Activated CD8-positive, alpha-beta T cell treated with anti-CD3 and anti-CD28 coated beads, Interleukin-2, amount 10 ng/mL, durations not matched to agents 7 days and 5 days (primary cell): ENCODE results near the gene EPDR1. TPM values are rescaled to one million over a fixed set of nuclear protein-coding genes. Genes with fewer than 3 reads are reported as not detected.

Source experiments
- ATAC-seq: fragments of 150-1000 bp; cut with Tn5 transposase; one replicate; pipeline ENCODE4 v1.10.0; 2021; ENCODE audit warnings: moderate library complexity
- CTCF ChIA-PET: fragments of 350-600 bp; sonication (Branson Sonifier 250); formaldehyde crosslinking; loops from one replicate; lab custom pipeline; 2021; ENCODE audit warnings: antibody characterized with exemption; lab: Charles Lee
- POLR2A ChIA-PET: fragments of 350-600 bp; sonication (Branson Sonifier 250); formaldehyde crosslinking; loops from one replicate; lab custom pipeline; 2021; ENCODE audit warnings: antibody characterized with exemption; lab: Charles Lee
- DNase-seq: peaks from one replicate; pipeline ENCODE4 v3.0.0-alpha.2; 2020
- H3K27ac Mint-ChIP-seq: one replicate; pipeline ENCODE4 v1.8.0; 2021; ENCODE audit warnings: mild to moderate bottlenecking, mixed read lengths
- H3K27me3 Mint-ChIP-seq: one replicate; pipeline ENCODE4 v1.8.0; 2021; ENCODE audit warnings: low read depth, mixed read lengths
- H3K36me3 Mint-ChIP-seq: one replicate; pipeline ENCODE4 v1.8.0; 2021; ENCODE audit warnings: low read depth, mixed read lengths
- H3K4me1 Mint-ChIP-seq: one replicate; pipeline ENCODE4 v1.8.0; 2021; ENCODE audit warnings: low read depth, mixed read lengths
- H3K4me3 Mint-ChIP-seq: one replicate; pipeline ENCODE4 v1.8.0; 2021; ENCODE audit warnings: mild to moderate bottlenecking, mixed read lengths
- H3K9me3 Mint-ChIP-seq: one replicate; pipeline ENCODE4 v1.8.0; 2022; ENCODE audit warnings: mixed read lengths; ENCODE audit not compliant: insufficient read depth
- total RNA-seq, 2 experiments: library from RNA; stranded (reverse); gene quantifications; one replicate each; pipeline ENCODE4 v1.2.3, GENCODE V29; 2021

Gene EPDR1
- 1 to 10 TPM in 1 of 2 experiments, under 1 TPM in 1; 0.52 to 1.0 TPM for total RNA-seq

DNA sequence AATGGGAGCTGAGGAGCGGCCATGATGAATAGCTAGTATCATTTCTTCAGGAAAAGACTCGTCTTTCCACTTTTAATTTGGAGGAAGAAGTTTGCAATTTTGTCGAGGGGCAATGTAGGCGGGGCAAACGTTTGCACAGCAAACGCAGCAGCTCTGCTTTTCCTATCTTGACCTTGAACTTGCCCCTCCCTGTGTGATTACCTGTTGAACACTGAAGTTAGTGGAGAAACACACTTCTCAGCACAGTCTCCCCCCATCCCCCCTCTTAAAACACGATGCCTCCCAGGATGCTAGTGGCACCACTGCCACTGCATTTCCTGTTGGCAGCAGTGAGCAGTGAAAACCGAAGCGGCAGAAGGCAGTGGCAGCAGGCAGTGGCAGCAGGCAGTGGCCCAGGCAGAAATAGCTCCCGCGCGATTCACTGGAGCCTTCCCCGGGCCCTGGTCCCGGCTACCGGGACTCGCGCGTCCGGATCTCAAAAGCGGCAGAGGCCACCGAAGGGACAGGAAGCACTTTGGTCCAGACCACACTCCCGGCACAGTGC, at the start of gene EPDR1:
TSS of gene EPDR1 (plus strand) at position 336 of the 544 bp plus-strand sequence. CDS start 300 bp downstream, outside the sequence.
- no peaks in the 10 kb centered on the region for H3K36me3 Mint-ChIP-seq
- peak within 1 kb of the TSS; percentile 73 for H3K4me3 Mint-ChIP-seq
- POLR2A ChIA-PET = interaction anchor here (0.7 kb wide), 1 partner anchor 49 kb away, joined by 3 read pairs; no protein-coding TSS in a partner anchor
- peak; percentile 50 for ATAC-seq
- H3K9me3 Mint-ChIP-seq = no peaks in the 10 kb centered on the region
- H3K27ac Mint-ChIP-seq = peak within 1 kb of the TSS; percentile 21
- DNase-seq = peak; percentile 53
- H3K4me1 Mint-ChIP-seq = peaks cover 28% of the 10 kb centered on the region
- H3K27me3 Mint-ChIP-seq = peaks cover 47% of the 10 kb centered on the region
- CTCF ChIA-PET = interaction anchor here (1.0 to 2.0 kb wide), 3 partner anchors 12 to 249 kb away, joined by 4 to 10 read pairs (median 4); no protein-coding TSS in a partner anchor

DNA sequence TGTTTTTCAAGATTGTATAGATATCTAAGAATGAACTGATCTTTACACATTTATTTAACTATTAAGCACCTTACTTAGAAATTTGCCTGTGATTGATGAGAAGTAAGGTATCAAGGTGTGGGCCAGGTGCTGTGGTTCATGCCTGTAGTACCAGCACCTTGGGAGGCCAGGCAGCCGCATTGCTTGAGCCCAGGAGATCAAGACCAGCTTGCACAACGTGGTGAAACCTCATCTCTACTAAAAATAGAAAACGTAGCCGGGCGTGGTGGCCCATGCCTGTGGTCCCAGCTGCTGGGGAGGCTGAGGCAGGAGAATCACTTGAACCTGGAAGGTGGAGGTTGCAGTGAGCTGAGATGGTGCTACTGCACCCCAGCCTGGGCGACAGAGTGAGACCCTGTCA, 38.4 kb upstream of the EPDR1 start:
- no peaks in the 10 kb centered on the region for H3K4me1 Mint-ChIP-seq
- DNase-seq (no peak), ATAC-seq (no peak)
- CTCF ChIA-PET = no interaction called here
- no peaks in the 10 kb centered on the region for H3K9me3 Mint-ChIP-seq
- no peak overlapping the region for H3K27ac Mint-ChIP-seq
- no peak overlapping the region for H3K4me3 Mint-ChIP-seq
- POLR2A ChIA-PET = no interaction called here
- peaks cover 24% of the 10 kb centered on the region for H3K27me3 Mint-ChIP-seq
- H3K36me3 Mint-ChIP-seq = no peaks in the 10 kb centered on the region

DNA sequence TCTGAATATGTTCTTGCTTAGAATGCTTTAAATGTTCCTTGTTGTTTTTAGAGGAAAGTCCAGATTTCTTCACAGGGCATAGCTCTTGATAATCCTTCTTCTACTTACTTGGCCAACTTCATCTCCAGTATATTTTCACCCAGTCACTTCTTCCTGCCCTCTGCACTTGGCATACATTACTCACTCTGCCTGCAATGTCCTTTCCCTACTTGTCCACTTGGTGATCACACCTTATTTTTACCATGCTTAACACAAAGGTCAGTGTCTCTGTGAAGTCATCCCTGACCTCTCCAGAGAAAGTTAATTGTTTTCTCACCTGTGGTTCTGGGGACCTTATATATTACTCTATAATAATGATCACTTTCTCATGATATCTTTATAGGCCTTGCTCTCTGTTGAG, 27.1 kb upstream of the EPDR1 start:
- H3K9me3 Mint-ChIP-seq = no peaks in the 10 kb centered on the region
- H3K36me3 Mint-ChIP-seq = no peaks in the 10 kb centered on the region
- CTCF ChIA-PET = no interaction called here
- peaks cover 17% of the 10 kb centered on the region for H3K27me3 Mint-ChIP-seq
- DNase-seq (no peak), ATAC-seq (no peak)
- POLR2A ChIA-PET = no interaction called here
- no peak overlapping the region for H3K27ac Mint-ChIP-seq
- no peaks in the 10 kb centered on the region for H3K4me1 Mint-ChIP-seq
- H3K4me3 Mint-ChIP-seq = no peak overlapping the region

DNA sequence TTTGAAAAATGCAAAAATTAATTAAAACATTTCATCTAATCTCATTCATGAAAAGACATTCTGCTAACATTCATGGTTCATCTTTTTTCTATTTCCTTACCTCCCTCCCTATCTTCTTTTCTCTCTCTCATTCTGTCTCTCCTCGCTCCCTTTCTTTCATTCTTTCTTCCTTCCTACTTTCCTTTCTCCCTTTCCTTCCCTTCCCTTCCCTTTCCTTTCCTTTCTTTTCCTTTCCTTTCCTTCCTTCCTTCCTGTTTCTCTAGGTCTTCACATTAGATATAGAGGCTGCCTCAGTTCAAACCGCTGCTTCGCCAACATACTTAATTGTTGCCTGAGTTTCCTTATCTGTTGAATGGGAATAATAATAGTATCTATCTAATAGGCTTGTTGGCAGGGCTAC, 25.8 kb upstream of the EPDR1 start:
- H3K4me1 Mint-ChIP-seq = no peaks in the 10 kb centered on the region
- H3K4me3 Mint-ChIP-seq = no peak overlapping the region
- no peak overlapping the region for H3K27ac Mint-ChIP-seq
- no peak for ATAC-seq
- no peaks in the 10 kb centered on the region for H3K9me3 Mint-ChIP-seq
- no peaks in the 10 kb centered on the region for H3K36me3 Mint-ChIP-seq
- ChIA-PET CTCF (no interaction called here), POLR2A (no interaction called here)
- peaks cover 17% of the 10 kb centered on the region for H3K27me3 Mint-ChIP-seq
- DNase-seq = no peak

DNA sequence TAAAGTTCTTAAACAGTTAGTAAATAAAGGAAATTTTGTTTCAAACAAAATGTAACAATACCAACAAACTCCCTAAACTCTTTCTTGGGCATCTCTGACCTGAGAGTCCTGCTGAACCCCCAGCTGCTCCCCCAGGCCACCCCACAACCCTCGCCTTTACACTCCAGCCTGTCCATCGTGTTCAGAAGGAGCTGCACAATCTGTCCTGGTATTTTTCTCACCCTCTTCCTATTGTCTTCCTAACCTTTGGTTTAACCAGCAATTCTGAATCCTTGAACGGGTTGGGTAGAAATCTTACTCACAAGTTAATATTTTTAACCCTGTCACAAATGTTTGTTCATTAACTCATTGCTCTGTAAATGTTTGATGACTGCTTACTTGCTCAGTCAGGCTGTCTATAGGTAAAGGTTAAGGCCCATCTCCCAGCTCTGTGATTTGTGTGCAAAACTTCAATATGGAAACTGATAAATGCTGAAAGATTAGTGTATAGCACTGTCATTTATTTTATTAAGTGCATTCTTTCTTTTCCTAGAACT, 20.7 kb upstream of the EPDR1 start:
- H3K9me3 Mint-ChIP-seq = no peaks in the 10 kb centered on the region
- H3K4me3 Mint-ChIP-seq = no peak overlapping the region
- H3K27me3 Mint-ChIP-seq = peaks cover 5% of the 10 kb centered on the region
- no peaks in the 10 kb centered on the region for H3K36me3 Mint-ChIP-seq
- H3K27ac Mint-ChIP-seq = no peak overlapping the region
- no peaks in the 10 kb centered on the region for H3K4me1 Mint-ChIP-seq
- DNase-seq = no peak
- ATAC-seq = no peak
- ChIA-PET POLR2A (interaction anchor here (0.6 kb wide), 1 partner anchor 1666 kb away, joined by 4 read pairs; the partner anchor contains the start of gene YAE1), CTCF (interaction anchor here (1.2 kb wide), 1 partner anchor 316 kb away, joined by 4 read pairs; no protein-coding TSS in a partner anchor)

DNA sequence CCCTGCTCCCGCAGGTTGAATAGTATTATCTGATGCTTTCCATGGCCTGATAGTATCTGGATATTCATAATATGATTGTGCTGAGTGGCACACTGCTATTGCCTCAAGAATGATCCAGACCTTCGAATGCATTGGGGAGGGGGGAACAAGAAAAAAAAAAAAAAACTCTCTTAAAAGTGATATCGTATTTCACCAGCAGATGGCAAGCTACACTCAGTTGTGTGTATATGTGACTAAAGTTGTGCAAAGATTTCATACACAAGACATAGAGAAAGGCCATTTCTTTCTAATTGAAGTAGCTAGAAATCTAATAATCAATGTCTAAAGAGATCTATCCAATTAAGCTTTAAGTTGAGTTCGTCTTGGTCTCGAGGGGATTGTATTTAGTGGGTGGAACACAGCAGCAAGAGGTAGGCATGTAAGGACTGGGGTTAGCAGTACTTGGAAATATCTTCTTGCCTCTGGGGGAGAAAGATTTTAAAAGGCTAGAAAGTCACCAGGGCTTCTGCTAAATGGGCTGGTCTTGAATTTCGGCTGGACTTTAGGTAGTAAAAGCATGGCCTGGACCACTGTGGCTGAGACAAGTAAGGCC, 19.1 kb upstream of the EPDR1 start:
- CTCF ChIA-PET = interaction anchor here (0.7 to 2.7 kb wide), 9 partner anchors 8 to 998 kb away, joined by 3 to 10 read pairs (median 3); partner anchors contain the start of gene EPDR1
- H3K9me3 Mint-ChIP-seq = no peaks in the 10 kb centered on the region
- DNase-seq (no peak), ATAC-seq (no peak)
- no peak overlapping the region for H3K27ac Mint-ChIP-seq
- POLR2A ChIA-PET = interaction anchor here (0.7 kb wide), 1 partner anchor 768 kb away, joined by 3 read pairs; no protein-coding TSS in a partner anchor
- no peaks in the 10 kb centered on the region for H3K4me1 Mint-ChIP-seq
- peaks cover 6% of the 10 kb centered on the region for H3K27me3 Mint-ChIP-seq
- no peak overlapping the region for H3K4me3 Mint-ChIP-seq
- H3K36me3 Mint-ChIP-seq = no peaks in the 10 kb centered on the region

DNA sequence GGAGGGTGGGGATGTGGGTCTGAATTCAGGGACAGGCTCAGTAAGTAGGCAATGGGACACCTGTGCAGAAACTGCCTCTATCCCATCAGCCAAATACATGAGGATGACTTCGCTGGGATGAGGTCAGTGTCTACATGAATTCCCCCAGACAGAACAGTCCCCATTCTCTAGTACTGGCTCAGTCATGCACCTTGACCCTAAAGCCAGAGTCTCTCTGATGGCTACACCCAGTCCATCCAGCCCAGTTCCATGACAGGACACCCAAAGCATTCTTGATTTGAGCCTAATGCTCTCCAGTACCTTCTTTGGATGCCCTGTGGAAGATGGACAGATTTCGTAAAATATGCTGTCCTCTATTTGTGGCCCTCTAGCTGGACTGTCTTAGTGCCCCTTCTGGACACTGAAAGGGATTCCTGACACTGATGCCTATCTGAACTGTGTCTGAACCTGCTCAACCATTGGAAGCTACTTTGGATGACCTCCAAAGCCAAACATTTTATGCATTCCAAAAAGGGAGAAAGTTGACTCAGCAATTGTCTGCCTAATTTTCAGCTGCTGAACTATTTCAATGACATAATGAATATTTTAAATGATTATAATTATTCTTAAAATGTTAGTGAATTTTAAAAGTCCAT, 18.4 kb upstream of the EPDR1 start:
- no peak overlapping the region for H3K4me3 Mint-ChIP-seq
- POLR2A ChIA-PET = interaction anchor here (0.7 kb wide), 1 partner anchor 767 kb away, joined by 3 read pairs; no protein-coding TSS in a partner anchor

DNA sequence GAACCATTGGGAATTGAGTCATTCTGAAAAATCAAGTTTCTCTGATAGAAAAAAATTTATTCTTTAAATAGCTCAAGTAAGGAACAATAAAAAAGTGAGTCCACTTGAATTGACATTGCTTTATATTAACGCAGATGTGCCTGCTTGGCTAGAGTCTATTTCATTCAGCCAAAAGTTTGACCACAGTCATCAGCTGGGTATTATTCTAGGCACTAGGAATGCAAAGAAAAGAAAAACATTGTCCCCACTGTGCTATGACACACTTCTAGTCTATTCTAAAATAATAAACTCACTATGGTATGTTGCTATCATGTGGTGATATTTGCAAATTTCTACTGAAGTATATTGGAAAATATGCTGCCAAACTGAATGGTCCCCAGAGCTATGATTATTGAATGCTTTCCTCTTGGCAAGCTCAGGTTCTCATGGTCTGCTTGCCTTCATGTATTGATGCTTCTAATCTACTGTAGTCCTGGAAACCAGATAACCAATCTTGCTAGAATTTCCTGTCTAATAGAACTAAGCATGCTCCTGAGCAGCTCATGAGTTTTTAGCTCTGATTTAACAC, 12.1 kb upstream of the EPDR1 start:
- CTCF ChIA-PET = interaction anchor here (1.1 kb wide), 2 partner anchors 9 to 12 kb away, joined by 4 to 6 read pairs; partner anchors contain the start of genes EPDR1 and SFRP4
- H3K4me1 Mint-ChIP-seq = no peaks in the 10 kb centered on the region
- H3K27ac Mint-ChIP-seq = no peak overlapping the region
- DNase-seq (no peak), ATAC-seq (no peak)
- no peak overlapping the region for H3K4me3 Mint-ChIP-seq
- H3K27me3 Mint-ChIP-seq = peaks cover 23% of the 10 kb centered on the region
- POLR2A ChIA-PET = no interaction called here
- no peaks in the 10 kb centered on the region for H3K9me3 Mint-ChIP-seq
- no peaks in the 10 kb centered on the region for H3K36me3 Mint-ChIP-seq

More for the DNA sequence above, 18.4 kb upstream of the EPDR1 start:
- CTCF ChIA-PET = interaction anchor here (0.7 to 2.7 kb wide), 11 partner anchors 8 to 997 kb away, joined by 3 to 10 read pairs (median 3); partner anchors contain the start of genes EPDR1 and SFRP4
- Mint-ChIP-seq H3K27me3 (peaks cover 8% of the 10 kb centered on the region), H3K9me3 (no peaks in the 10 kb centered on the region), H3K36me3 (no peaks in the 10 kb centered on the region), H3K4me1 (no peaks in the 10 kb centered on the region), H3K27ac (no peak overlapping the region)
- DNase-seq (no peak), ATAC-seq (no peak)

DNA sequence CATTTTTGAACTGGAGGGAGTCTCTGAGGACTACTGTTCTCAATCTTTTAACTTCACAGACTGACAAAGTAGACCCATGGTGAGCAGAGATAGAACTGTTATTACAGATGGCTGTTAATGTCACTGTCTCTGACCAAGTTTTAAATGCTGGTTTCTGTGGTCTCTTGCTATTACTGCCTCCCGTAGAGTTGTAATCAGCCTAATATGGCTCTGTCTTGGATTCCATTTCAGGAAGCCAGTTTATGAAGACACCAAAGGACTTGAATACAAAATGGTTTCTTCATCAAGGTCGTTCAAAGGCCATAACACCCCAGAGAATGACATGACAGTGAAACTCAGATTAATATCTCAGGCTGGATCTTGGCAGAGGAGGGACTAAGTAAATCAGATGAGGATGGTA, 7.7 kb upstream of the EPDR1 start:
- Mint-ChIP-seq H3K4me3 (no peak overlapping the region), H3K4me1 (peaks cover 16% of the 10 kb centered on the region), H3K27ac (no peak overlapping the region), H3K9me3 (no peaks in the 10 kb centered on the region), H3K27me3 (peaks cover 45% of the 10 kb centered on the region), H3K36me3 (no peaks in the 10 kb centered on the region)
- DNase-seq (no peak), ATAC-seq (no peak)
- ChIA-PET CTCF (no interaction called here), POLR2A (no interaction called here)

DNA sequence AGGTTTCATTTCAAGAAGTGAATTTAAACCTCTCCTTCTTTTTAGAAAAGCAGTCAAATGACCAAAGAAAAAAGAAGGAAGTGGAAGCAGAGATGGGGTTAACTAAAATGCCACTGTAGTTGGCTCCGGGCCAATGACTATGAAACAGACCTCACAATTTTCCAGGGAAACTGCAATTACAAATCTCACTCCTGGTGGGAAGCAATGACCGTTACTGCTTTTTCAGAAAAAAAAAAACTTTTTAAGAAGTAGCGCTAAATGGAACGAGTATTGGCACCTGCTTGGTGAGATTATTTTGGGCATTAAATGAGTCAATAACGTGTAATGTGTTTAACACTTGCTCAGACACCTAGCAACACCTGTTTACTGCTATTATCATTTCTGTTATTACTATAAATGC, 5.0 kb upstream of the EPDR1 start:
- ChIA-PET POLR2A (no interaction called here), CTCF (no interaction called here)
- Mint-ChIP-seq H3K9me3 (no peaks in the 10 kb centered on the region), H3K36me3 (no peaks in the 10 kb centered on the region), H3K4me3 (no peak overlapping the region), H3K27ac (no peak overlapping the region), H3K27me3 (peaks cover 61% of the 10 kb centered on the region), H3K4me1 (peaks cover 19% of the 10 kb centered on the region)
- DNase-seq = no peak
- ATAC-seq = no peak

DNA sequence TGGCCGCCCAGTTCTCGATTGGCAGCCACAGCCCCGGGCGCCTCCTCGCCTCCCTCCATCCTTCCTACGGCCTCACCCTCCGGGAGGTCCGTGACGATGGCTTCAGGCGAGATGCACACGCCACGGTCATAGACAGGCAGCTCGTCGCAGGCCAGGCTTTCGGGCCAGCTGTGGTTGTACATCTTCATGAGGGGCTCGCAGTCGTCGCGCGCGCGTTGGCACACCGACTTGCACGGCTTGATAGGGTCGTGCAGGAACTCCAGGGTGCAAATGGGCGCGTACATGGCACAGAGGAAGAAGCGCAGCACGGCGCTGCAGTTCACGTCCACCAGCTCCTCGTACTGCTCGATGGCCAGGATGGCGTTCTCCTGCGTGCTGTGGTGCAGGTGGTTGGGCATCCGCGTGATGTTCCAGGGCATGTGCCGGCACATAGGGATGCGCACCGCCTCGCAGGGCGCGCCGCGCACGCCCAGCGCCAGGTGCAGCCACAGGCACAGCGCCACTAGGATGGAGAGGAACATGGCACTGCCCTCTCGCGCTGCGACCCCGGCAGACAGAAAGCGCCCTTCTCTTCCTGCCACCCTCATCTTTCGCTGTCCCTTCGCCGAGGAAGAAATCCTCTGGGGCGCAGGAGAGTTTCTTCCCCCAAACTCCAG, 4.3 kb upstream of the EPDR1 start:
- no peak overlapping the region for H3K27ac Mint-ChIP-seq
- DNase-seq = no peak
- H3K27me3 Mint-ChIP-seq = peaks cover 60% of the 10 kb centered on the region
- POLR2A ChIA-PET = interaction anchor here (0.6 kb wide), 1 partner anchor 13 kb away, joined by 4 read pairs; no protein-coding TSS in a partner anchor
- H3K4me1 Mint-ChIP-seq = peaks cover 21% of the 10 kb centered on the region
- peak overlapping the region; percentile 51 for H3K4me3 Mint-ChIP-seq
- ATAC-seq = no peak
- H3K9me3 Mint-ChIP-seq = no peaks in the 10 kb centered on the region
- no peaks in the 10 kb centered on the region for H3K36me3 Mint-ChIP-seq
- CTCF ChIA-PET = interaction anchor here (1.0 to 1.7 kb wide), 3 partner anchors 8 to 300 kb away, joined by 3 to 6 read pairs (median 5); no protein-coding TSS in a partner anchor
